ENCODE data around the gene STK38L.

The STK38L gene

DNA sequence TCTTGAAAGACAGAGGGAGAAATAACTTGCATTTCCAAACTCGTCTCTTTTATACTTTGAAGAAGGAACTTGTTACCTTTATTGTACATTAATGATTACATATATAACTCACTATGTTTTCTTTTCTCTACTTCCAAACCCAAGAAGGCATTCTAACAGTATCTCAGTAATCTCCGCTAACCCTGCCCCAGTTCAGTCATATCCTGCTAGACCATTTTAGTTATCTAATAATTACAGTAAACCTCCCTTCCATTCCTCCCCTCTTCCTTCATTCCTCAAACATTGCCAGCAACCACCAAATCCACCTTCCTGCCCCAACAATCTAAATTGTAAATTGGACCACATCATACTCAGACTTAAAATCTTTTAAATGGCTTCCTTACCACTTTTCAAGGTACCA is 30.6 kb downstream of the STK38L start:
- Histone ChIP-seq H3K4me1 (ENCODE audit: insufficient read depth, low read length) (0 out of 2 replicates have a peak, but pooled peaks cover 5% of the 10 kb centered on the region), H4K20me1 (ENCODE audit: insufficient read depth, low read length) (peaks cover 2% of the 10 kb centered on the region; the same call in 1 of the 2 replicates), H2AFZ (ENCODE audit: low read depth, low read length) (no peak overlapping the region), H3K9ac (ENCODE audit: low read depth, low read length) (no peak overlapping the region), H3K4me3 (ENCODE audit: low read depth in 1 of 2, low read length in 2 of 2) (no peak overlapping the region), H3K9me3 (ENCODE audit: insufficient read depth, low read length, severe bottlenecking) (no peaks in the 10 kb centered on the region), H3K4me2 (ENCODE audit: insufficient read depth, low read length) (no peak overlapping the region), H3K27me3 (ENCODE audit: insufficient read depth, low read length, poor library complexity) (no peaks in the 10 kb centered on the region), H3K27ac (ENCODE audit: low read length) (no peak overlapping the region), H3K36me3 (ENCODE audit: insufficient read depth, low read length) (no peaks in the 10 kb centered on the region), H3K79me2 (ENCODE audit: insufficient read depth, low read length) (peaks cover 3% of the 10 kb centered on the region; the same call in 1 of the 2 replicates)
- no peak for DNase-seq
- TF ChIP-seq EZH2 (IDR thresholded peaks at IDR 0.05; ENCODE audit: borderline replicate concordance, low read depth, low read length, severe bottlenecking): no peak
- TF ChIP-seq, protein P1, sequence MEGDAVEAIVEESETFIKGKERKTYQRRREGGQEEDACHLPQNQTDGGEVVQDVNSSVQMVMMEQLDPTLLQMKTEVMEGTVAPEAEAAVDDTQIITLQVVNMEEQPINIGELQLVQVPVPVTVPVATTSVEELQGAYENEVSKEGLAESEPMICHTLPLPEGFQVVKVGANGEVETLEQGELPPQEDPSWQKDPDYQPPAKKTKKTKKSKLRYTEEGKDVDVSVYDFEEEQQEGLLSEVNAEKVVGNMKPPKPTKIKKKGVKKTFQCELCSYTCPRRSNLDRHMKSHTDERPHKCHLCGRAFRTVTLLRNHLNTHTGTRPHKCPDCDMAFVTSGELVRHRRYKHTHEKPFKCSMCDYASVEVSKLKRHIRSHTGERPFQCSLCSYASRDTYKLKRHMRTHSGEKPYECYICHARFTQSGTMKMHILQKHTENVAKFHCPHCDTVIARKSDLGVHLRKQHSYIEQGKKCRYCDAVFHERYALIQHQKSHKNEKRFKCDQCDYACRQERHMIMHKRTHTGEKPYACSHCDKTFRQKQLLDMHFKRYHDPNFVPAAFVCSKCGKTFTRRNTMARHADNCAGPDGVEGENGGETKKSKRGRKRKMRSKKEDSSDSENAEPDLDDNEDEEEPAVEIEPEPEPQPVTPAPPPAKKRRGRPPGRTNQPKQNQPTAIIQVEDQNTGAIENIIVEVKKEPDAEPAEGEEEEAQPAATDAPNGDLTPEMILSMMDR (IDR thresholded peaks at IDR 0.05; ENCODE audit: borderline replicate concordance, extremely low read depth, low read length, poor library complexity, severe bottlenecking): no peak
- no peak for ATAC-seq (ENCODE audit: insufficient read depth, low read depth)

DNA sequence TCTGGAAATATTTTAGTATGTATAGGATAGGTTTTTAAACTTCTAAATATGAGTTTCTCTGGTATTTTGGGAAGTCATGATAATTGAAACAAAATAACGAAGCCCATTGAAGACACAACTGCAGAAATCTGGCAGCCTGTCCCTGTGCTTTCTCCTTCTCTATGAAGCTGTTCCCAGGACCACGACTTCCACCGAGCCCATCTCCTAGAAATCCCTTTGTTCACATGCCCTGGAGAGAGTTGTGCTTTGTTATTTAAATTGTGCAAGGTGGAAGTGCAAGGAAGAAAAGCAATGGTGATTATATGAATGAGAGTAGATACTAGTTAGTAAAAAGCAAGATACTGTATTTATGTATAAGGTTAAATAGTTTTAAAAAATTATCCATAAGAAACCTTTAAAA is 32.2 kb downstream of the STK38L start:
- no peaks in the 10 kb centered on the region for H3K9me3 ChIP-seq (ENCODE audit: insufficient read depth, low read length, severe bottlenecking)
- 0 out of 2 replicates have a peak, but pooled peaks cover 5% of the 10 kb centered on the region for H3K4me1 ChIP-seq (ENCODE audit: insufficient read depth, low read length)
- ATAC-seq (ENCODE audit: insufficient read depth, low read depth) (no peak), DNase-seq (no peak)
- no peak overlapping the region for H3K9ac ChIP-seq (ENCODE audit: low read depth, low read length)
- no peak overlapping the region for H3K4me2 ChIP-seq (ENCODE audit: insufficient read depth, low read length)
- peaks cover 2% of the 10 kb centered on the region; the same call in 1 of the 2 replicates for H4K20me1 ChIP-seq (ENCODE audit: insufficient read depth, low read length)
- peaks cover 3% of the 10 kb centered on the region; the same call in 1 of the 2 replicates for H3K79me2 ChIP-seq (ENCODE audit: insufficient read depth, low read length)
- no peak overlapping the region for H2AFZ ChIP-seq (ENCODE audit: low read depth, low read length)
- H3K27ac ChIP-seq (ENCODE audit: low read length): no peak overlapping the region
- TF ChIP-seq, protein P1 (IDR thresholded peaks at IDR 0.05; ENCODE audit: borderline replicate concordance, extremely low read depth, low read length, poor library complexity, severe bottlenecking): no peak
- TF ChIP-seq EZH2 (IDR thresholded peaks at IDR 0.05; ENCODE audit: borderline replicate concordance, low read depth, low read length, severe bottlenecking): no peak
- no peaks in the 10 kb centered on the region for H3K27me3 ChIP-seq (ENCODE audit: insufficient read depth, low read length, poor library complexity)
- H3K36me3 ChIP-seq (ENCODE audit: insufficient read depth, low read length): no peaks in the 10 kb centered on the region
- H3K4me3 ChIP-seq (ENCODE audit: low read depth in 1 of 2, low read length in 2 of 2): no peak overlapping the region

DNA sequence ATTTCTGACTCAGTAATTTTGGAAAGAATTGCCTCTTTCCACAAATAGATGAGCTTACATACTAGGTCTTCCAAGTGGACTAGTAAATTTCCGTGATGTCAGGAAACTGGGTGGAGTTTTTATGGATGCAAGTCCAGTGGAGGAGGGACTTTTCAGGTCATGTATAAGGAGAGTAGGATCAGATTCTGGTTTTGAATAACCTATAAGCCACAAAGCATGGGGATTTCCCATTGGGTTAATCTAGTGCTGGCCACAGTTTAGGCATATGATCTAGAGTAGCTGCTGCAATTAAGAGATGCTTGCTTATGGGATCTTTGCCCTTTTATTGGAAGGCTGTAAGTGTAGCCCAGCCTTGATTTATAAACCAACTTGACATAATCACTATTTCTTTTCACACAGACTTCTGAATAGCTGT is 33.8 kb downstream of the STK38L start:
- no peak overlapping the region for H3K9ac ChIP-seq (ENCODE audit: low read depth, low read length)
- no peaks in the 10 kb centered on the region for H3K36me3 ChIP-seq (ENCODE audit: insufficient read depth, low read length)
- TF ChIP-seq EZH2 (IDR thresholded peaks at IDR 0.05; ENCODE audit: borderline replicate concordance, low read depth, low read length, severe bottlenecking): no peak
- TF ChIP-seq, protein P1 (IDR thresholded peaks at IDR 0.05; ENCODE audit: borderline replicate concordance, extremely low read depth, low read length, poor library complexity, severe bottlenecking): no peak
- DNase-seq (no peak), ATAC-seq (ENCODE audit: insufficient read depth, low read depth) (no peak)
- no peak overlapping the region for H3K27ac ChIP-seq (ENCODE audit: low read length)
- H3K4me1 ChIP-seq (ENCODE audit: insufficient read depth, low read length): no peaks in the 10 kb centered on the region
- H3K4me3 ChIP-seq (ENCODE audit: low read depth in 1 of 2, low read length in 2 of 2): no peak overlapping the region
- H3K4me2 ChIP-seq (ENCODE audit: insufficient read depth, low read length): no peak overlapping the region
- peaks cover 3% of the 10 kb centered on the region; the same call in 1 of the 2 replicates for H3K79me2 ChIP-seq (ENCODE audit: insufficient read depth, low read length)
- no peaks in the 10 kb centered on the region for H3K27me3 ChIP-seq (ENCODE audit: insufficient read depth, low read length, poor library complexity)
- H4K20me1 ChIP-seq (ENCODE audit: insufficient read depth, low read length): peaks cover 2% of the 10 kb centered on the region; the same call in 1 of the 2 replicates
- no peaks in the 10 kb centered on the region for H3K9me3 ChIP-seq (ENCODE audit: insufficient read depth, low read length, severe bottlenecking)
- H2AFZ ChIP-seq (ENCODE audit: low read depth, low read length): no peak overlapping the region
